Fibroblast of villous mesenchyme (primary cell): ENCODE results near the gene NUDC. TPM values are rescaled to one million over a fixed set of nuclear protein-coding genes. Genes with fewer than 3 reads are reported as not detected.
"Not testable (repeated sequence)": the region's sequence is repeated elsewhere in the genome, so short reads cannot be mapped to it uniquely, and the experiment has no call there.

Source experiments
- DNase-seq: peaks from one replicate; pipeline ENCODE4 v3.0.0-alpha.2; 2010; ENCODE audit warnings: low read depth
- H3K4me3 ChIP-seq: 2 replicates; pipeline ENCODE4 v1.5.1; 2011; ENCODE audit warnings: low read depth, mild to moderate bottlenecking, low read length
- total RNA-seq: library from RNA; depleted of rRNA; stranded (reverse); fragments of >200 nt; gene quantifications from 2 replicates; pipeline ENCODE4 v1.2.3, GENCODE V29; 2012
- TF ChIP-seq, protein P1 (sequence below): IDR thresholded peaks from 2 replicates; pipeline ENCODE4 v1.5.1; 2012; ENCODE audit warnings: low read depth, mild to moderate bottlenecking, low read length; ENCODE audit not compliant: insufficient read depth

NUDC gene
- total RNA-seq, 1 donor, result 19.0 TPM

DNA sequence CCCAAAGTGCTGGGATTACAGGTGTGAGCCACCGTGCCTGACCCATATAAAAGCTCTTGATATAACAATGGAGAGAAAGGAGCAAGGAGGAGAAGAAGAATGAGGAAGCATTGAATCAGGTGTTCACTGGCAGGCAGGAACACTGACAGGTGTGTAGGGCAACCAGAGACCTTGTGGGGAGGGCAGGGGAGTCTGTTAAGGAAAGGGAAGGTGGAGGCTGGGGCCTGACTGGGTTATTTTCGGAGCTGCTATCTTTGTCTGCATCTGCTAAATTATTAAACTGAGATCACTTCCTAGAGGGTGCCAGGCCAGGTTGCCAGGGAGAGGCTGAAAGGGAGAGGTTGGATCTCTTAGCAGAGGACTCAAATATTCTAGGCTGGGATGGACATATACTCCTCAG is 65.1 kb downstream of the NUDC start:
- TF ChIP-seq, protein P1, sequence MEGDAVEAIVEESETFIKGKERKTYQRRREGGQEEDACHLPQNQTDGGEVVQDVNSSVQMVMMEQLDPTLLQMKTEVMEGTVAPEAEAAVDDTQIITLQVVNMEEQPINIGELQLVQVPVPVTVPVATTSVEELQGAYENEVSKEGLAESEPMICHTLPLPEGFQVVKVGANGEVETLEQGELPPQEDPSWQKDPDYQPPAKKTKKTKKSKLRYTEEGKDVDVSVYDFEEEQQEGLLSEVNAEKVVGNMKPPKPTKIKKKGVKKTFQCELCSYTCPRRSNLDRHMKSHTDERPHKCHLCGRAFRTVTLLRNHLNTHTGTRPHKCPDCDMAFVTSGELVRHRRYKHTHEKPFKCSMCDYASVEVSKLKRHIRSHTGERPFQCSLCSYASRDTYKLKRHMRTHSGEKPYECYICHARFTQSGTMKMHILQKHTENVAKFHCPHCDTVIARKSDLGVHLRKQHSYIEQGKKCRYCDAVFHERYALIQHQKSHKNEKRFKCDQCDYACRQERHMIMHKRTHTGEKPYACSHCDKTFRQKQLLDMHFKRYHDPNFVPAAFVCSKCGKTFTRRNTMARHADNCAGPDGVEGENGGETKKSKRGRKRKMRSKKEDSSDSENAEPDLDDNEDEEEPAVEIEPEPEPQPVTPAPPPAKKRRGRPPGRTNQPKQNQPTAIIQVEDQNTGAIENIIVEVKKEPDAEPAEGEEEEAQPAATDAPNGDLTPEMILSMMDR, result no peak
- DNase-seq, result no peak
- H3K4me3 ChIP-seq, result no peak overlapping the region

DNA sequence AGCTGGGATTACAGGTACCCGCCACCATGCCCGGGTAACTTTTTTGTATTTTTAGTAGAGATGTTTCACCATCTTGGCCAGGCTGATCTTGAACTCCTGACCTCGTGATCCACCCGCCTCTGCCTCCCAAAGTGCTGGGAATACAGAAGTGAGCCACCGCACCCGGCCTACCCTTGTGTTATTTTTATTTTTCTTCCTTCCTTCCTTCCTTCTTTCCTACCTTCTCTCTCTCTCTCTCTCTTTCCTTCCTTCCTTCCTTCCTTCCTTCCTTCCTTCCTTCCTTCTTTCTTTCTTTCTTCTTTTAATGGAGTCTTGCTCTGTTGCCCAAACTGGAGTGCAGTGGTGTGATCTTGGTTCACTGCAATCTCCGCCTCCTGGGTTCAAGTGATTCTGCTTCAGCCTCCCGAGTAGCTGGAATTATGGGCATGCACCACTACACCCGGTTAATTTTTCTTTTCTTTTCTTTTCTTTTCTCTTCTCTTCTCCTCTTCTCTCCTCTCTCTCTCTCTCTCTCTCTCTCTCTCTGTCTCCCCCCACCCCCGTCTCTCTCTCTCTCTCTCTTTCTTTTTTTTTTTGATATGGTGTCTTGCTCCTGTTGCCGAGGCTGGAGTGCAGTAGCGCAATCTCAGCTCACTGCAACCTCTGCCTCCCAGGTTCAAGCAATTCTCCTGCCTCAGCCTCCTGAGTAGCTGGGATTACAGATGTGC is 68.0 kb downstream of the NUDC start:
- H3K4me3 ChIP-seq, DNase-seq: not testable (repeated sequence)

DNA sequence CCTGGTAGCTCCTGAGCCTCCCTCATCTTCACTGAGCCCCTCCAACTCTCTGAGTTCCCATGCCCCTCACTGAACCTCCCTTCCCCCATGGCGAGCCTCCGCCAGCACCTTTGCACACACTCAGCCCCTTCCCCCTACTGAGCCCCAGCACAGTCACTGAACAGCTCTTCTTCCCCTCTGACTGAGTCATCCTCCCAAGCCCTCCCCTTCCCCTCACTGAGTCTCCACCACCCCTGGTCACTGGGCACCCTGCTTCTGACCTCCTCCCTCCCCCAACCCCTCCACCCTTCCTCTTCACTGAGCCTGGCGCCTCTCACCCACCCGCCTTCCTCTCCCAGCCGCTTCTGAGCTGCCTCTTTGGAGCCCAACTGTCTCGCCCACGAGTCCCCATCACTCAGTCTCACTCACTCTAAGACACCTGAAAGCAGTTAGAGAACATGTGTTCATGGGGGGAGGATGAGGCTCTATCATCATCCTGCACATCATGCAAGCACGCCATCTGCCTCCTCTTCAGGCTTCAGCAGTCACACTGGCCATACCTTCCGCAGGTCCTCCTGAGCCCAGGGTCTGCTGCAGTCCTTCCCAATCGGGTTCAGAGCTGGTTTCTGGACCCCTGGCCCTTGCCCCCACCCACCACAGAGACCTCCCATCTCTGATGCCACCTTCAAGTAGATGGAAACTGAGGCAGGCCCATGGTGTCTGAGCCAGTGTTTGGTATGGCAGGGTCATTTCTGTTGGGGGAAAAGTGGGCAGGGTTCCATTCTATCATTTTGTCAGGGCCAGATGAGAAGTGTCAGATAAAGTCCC is 70.0 kb downstream of the NUDC start:
- H3K4me3 ChIP-seq, result no peak overlapping the region
- DNase-seq, result peak; percentile 48
- TF ChIP-seq, protein P1, result no peak

DNA sequence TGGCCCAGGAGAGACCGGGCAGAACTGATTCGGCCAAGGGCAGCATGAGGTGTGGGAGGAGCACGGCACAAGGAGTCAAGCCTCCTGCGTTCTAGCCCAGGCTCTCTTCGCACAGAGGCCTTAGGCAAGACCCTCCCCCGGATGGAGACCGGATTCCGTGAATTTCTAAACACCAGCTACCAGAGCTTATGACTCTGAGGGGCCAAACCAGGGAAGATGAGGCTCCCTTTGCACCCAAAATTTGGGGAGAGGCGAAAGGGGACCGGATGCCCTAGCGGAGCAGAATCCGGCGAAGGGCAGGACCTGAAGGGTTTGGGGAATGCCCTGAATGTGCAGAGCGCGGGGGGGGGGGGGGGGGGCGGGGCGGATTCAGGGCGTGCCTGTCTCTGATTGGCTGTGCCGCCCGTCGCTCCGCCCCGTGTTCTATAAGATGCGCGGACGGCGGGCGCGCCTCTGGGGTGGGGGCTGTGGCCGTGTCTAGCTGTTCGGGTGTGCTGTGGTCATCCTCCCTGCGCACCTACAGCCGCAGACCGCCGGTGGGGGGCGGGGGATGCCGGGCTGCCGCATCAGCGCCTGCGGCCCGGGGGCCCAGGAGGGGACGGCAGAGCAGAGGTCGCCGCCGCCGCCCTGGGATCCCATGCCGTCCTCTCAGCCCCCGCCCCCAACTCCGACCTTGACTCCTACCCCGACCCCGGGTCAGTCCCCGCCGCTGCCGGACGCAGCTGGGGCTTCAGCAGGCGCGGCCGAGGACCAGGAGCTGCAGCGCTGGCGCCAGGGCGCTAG is 71.9 kb downstream of the NUDC start, which contains the start of gene TRNP1:
TSS of gene TRNP1 (plus strand) at position 456 of the 783 bp plus-strand sequence. CDS start at position 551, 95 bp downstream.
- peak; percentile 85 for DNase-seq
- peak within 1 kb of the TSS; percentile 79 for H3K4me3 ChIP-seq
- TF ChIP-seq, protein P1, result no peak

DNA sequence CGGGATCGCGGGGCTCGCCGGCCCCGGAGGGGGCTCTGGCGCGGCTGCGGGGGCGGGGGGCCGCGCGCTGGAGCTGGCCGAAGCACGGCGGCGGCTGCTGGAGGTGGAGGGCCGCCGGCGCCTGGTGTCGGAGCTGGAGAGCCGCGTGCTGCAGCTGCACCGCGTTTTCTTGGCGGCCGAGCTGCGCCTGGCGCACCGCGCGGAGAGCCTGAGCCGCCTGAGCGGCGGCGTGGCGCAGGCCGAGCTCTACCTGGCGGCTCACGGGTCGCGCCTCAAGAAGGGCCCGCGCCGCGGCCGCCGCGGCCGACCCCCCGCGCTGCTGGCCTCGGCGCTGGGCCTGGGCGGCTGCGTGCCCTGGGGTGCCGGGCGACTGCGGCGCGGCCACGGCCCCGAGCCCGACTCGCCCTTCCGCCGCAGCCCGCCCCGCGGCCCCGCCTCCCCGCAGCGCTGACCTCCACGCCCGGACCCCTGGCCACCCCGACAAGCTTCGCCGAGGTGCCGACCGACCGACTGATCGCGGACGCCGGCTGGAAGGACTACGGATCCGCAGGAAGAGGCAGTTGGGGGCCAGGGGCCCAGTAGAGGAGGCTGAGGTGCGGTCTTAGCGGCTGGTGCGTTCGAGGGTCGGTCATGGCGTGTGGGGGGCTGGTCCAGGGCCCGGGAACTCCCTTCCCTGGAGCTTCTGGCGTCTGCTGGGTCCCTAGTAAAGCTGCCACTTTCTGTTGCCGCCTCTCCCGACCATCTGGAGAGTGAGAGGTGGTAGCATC is 72.7 kb downstream of the NUDC start:
- peak overlapping the region; percentile 79 for H3K4me3 ChIP-seq
- TF ChIP-seq, protein P1, result no peak
- DNase-seq, result no peak

DNA sequence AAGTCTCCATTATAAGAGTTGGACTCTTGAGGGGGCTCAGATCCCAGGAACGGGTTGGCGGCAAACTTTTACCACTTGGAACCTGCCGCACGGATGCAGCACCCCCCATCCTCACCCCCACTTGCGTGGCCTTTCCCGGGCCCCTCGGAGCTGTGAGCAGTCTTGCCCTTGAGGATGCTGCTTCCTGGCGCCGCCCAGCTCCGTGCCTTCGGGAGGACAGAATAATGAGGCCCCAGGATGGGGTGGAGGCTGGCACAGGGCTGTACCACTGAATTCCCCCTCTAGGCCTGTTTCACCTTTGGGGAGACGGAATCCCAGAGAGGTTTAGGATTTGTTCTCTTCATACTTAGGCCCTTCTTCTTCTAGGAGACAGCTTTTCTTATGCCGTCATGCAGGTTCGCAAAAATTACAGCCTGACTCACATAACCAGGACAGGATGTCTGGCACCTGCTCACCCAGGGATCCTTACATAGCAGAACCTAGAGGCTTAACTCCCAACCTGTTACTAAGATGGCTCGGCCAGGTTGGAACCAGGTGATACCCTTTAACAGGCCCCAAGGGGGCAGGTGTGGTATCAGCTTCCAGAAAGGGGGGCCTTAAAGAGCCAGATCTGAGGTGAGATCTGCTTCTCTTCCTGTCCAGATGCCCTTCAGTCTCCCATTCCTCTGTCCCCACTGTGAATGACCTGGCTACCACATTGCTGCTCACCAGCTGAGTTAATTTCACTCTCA is 73.4 kb downstream of the NUDC start:
- TF ChIP-seq, protein P1, result no peak
- DNase-seq, result no peak
- peak overlapping the region; percentile 79 for H3K4me3 ChIP-seq
